Lung (tissue), 12 donors: ENCODE results near the gene ZNF740. TPM values are rescaled to one million over a fixed set of nuclear protein-coding genes. Genes with fewer than 3 reads are reported as not detected.

ENCODE experiments used
- ATAC-seq: fragments of 200-7000 bp; cut with Tn5 transposase; one replicate; pipeline ENCODE4 v1.9.1; 2020; ENCODE audit warnings: moderate number of reproducible peaks; ENCODE audit not compliant: insufficient read depth, low FRiP score
- DNase-seq, 3 donors: peaks; one replicate each; pipeline ENCODE4 v3.0.0-alpha.2; 2013 to 2017
- H3K27ac ChIP-seq, 2 donors: one replicate each; pipeline ENCODE4 v1.5.1; 2013; ENCODE audit warnings: mild to moderate bottlenecking in 2 of 2, moderate library complexity in 2 of 2, control low read depth in 1 of 2, inconsistent platforms in 1 of 2, low read depth in 1 of 2, low read length in 1 of 2
- H3K27me3 ChIP-seq, 3 donors: one replicate each; pipeline ENCODE4 v1.5.1; 2013; ENCODE audit warnings: low read length in 2 of 3; ENCODE audit not compliant: control insufficient read depth in 3 of 3, insufficient read depth in 3 of 3
- H3K36me3 ChIP-seq, 4 donors: one replicate each; pipeline ENCODE4 v1.5.1; 2013; ENCODE audit warnings: low read length in 4 of 4, mild to moderate bottlenecking in 1 of 4, moderate library complexity in 1 of 4; ENCODE audit not compliant: control insufficient read depth in 4 of 4, insufficient read depth in 4 of 4
- H3K4me1 ChIP-seq, 5 donors: one replicate each; pipeline ENCODE4 v1.5.1; 2013; ENCODE audit warnings: low read length in 5 of 5, mild to moderate bottlenecking in 2 of 5, moderate library complexity in 1 of 5; ENCODE audit not compliant: control insufficient read depth in 5 of 5, insufficient read depth in 5 of 5
- H3K4me3 ChIP-seq: one replicate; pipeline ENCODE4 v1.5.1; 2013; ENCODE audit warnings: mild to moderate bottlenecking, control low read depth, moderate library complexity
- H3K9ac ChIP-seq, 2 donors: one replicate each; pipeline ENCODE4 v1.5.1; 2013; ENCODE audit warnings: low read length in 2 of 2, control low read depth in 1 of 2; ENCODE audit not compliant: insufficient read depth in 1 of 2
- H3K9me3 ChIP-seq, 4 donors: one replicate each; pipeline ENCODE4 v1.5.1; 2013; ENCODE audit warnings: low read length in 3 of 4, mild to moderate bottlenecking in 1 of 4, moderate library complexity in 1 of 4; ENCODE audit not compliant: control insufficient read depth in 4 of 4, insufficient read depth in 3 of 4
- WGBS, 2 donors: extraction: QIAGEN DNeasy Blood & Tissue Kit; methylation state at CpG; one replicate each; pipeline ENCODE4 v1.1.7; 2013; 5-methylcytosine and 5-hydroxymethylcytosine counted together
- polyA plus RNA-seq, 2 donors: library from polyadenylated mRNA; stranded (reverse); fragments of 200-250 nt; gene quantifications; one replicate each; pipeline ENCODE4 v1.2.1, GENCODE V29; 2013
- total RNA-seq, 2 donors: library from RNA; depleted of rRNA in 1 of 2; stranded (reverse); fragments of >200 nt in 1 of 2; gene quantifications; one replicate each; pipeline ENCODE4 v1.2.1, GENCODE V29; 2014 to 2021
- TF ChIP-seq, protein P1 (sequence below): IDR thresholded peaks from 2 replicates; pipeline ENCODE4 v1.5.1; 2012; ENCODE audit warnings: mild to moderate bottlenecking; ENCODE audit errors: control extremely low read depth, extremely low read depth
- donor health status: control.
- donor health status: control.
- donor health status: Bipolar disorder and iron deficiency.
- donor health status: healthy.
- donor health status: DM: yes; HTN: yes; CAD: no.

Gene ZNF740
- total and polyA plus RNA-seq, 4 donors = 7.8 to 37.4 (median 18.3) TPM

DNA sequence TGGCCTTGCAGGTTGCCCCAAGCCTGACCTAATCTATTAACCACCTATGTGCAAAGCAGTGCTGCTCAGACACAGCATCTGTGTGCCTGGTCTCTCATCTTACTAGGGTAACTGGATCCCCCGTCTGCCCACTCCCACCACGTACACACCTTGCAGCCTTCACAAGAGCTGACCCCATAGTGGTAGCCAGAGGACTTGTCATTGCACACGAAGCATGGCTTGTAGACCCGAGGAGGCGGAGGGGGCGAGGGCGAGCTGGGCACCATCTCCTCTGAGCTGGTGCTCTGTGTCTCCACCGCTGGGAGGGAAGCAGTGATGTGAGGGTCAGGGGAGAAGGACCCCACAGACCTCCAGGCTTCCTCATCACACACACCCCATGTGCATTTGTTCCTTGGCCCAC, 35.0 kb downstream of the ZNF740 start:
- Histone ChIP-seq H3K27me3 (no peaks in the 10 kb centered on the region), H3K4me3 (no peak overlapping the region), H3K27ac (peak overlapping the region; percentile 56 to 75), H3K9ac (peak overlapping the region in 1 of 2 donors; percentile 61), H3K4me1 (peaks cover 0 to 38% (median 21%) of the 10 kb centered on the region in 5 donors), H3K9me3 (no peaks in the 10 kb centered on the region), H3K36me3 (peaks cover 0 to 28% (median 25%) of the 10 kb centered on the region in 4 donors)
- no peak for DNase-seq
- TF ChIP-seq, protein P1, sequence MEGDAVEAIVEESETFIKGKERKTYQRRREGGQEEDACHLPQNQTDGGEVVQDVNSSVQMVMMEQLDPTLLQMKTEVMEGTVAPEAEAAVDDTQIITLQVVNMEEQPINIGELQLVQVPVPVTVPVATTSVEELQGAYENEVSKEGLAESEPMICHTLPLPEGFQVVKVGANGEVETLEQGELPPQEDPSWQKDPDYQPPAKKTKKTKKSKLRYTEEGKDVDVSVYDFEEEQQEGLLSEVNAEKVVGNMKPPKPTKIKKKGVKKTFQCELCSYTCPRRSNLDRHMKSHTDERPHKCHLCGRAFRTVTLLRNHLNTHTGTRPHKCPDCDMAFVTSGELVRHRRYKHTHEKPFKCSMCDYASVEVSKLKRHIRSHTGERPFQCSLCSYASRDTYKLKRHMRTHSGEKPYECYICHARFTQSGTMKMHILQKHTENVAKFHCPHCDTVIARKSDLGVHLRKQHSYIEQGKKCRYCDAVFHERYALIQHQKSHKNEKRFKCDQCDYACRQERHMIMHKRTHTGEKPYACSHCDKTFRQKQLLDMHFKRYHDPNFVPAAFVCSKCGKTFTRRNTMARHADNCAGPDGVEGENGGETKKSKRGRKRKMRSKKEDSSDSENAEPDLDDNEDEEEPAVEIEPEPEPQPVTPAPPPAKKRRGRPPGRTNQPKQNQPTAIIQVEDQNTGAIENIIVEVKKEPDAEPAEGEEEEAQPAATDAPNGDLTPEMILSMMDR = no peak
- 89 to 90% methylated on average over 8 of the region's 8 CpGs for WGBS, 2 donors
- ATAC-seq = no peak

DNA sequence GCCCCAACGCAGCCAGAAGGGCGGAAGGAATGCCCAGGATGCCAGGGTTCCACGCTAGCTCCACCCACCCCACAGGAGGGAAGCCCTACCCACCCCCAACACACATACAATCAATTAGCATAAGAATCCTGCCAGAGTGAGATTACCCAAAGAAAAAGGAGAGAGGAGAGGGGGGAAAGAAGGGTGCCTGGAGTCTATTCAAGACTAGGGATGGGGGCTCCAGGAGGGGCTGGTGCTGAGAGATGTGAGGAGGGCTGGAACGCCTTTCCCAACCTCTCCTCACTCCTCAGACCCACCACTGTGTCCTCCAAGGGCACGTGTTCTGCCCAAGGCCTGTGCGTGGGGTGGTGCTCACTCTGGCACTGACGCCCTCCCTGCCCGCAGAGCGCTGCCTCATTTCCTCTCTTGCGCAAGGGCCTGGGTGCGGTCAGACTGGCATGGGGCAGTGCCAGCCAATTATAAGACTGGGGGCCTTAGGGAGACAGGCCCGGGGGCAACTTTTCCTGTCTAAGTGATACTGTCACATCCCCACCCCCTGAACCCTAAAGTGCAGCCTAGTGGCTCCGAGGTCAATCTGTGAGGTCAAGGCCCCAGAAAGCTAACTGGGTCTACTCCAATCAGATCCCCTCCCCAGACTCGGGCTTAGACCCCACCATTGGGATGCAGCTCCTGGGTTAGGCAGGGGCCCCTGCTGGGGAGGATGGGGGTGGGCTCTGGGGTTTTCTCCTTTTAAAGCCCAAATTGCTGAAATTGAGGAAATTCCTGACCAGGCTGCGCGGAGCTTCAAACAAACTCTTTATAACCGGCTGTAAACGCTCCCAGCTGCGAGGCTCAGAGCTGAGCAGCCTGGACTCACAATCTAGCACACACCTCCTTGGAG, 36.8 kb downstream of the ZNF740 start:
- H3K9me3 ChIP-seq = no peaks in the 10 kb centered on the region
- ATAC-seq (no peak), DNase-seq (peak in 2 of 3 donors; percentile 45 to 54)
- 29 to 37% methylated on average over 19 of the region's 19 CpGs for WGBS, 2 donors
- peak overlapping the region in 1 of 2 donors; percentile 75 for H3K27ac ChIP-seq
- peak overlapping the region in 1 of 2 donors; percentile 83 for H3K9ac ChIP-seq
- H3K36me3 ChIP-seq = peaks cover 0 to 20% (median 13%) of the 10 kb centered on the region in 4 donors
- TF ChIP-seq, protein P1 = no peak
- H3K4me3 ChIP-seq = no peak overlapping the region
- H3K4me1 ChIP-seq = peaks cover 0 to 43% (median 25%) of the 10 kb centered on the region in 5 donors
- no peaks in the 10 kb centered on the region for H3K27me3 ChIP-seq

DNA sequence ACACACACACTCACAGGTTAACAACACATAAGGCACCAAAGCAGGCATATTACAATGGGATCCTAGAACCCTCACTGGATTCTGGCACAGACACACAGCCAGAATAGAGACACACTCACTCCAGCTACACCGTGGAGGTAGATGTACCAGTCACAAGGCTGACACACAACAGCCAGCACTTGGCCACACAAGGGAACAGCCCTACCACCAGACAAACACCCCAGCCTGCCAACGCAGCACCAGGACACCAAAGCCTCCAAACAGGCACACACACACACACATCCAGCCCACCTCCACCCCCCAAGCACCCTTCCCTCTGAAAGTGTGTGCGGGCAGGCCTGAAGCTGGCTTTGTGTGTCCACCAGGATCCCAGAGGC, 37.4 kb downstream of the ZNF740 start:
- ATAC-seq = no peak
- Histone ChIP-seq H3K36me3 (peaks cover 0 to 17% (median 9%) of the 10 kb centered on the region in 4 donors), H3K27ac (peak overlapping the region in 1 of 2 donors; percentile 75), H3K9me3 (no peaks in the 10 kb centered on the region), H3K4me3 (no peak overlapping the region), H3K4me1 (peaks cover 0 to 49% (median 31%) of the 10 kb centered on the region in 5 donors), H3K9ac (peak overlapping the region in 1 of 2 donors; percentile 83), H3K27me3 (no peaks in the 10 kb centered on the region)
- TF ChIP-seq, protein P1 = no peak
- no peak for DNase-seq
- 46 to 79% methylated on average over 3 of the region's 3 CpGs for WGBS, 2 donors
